COLO668 (cell line): ENCODE measurements around the gene TMEM151A.
A peak's percentile ranks its signal among the peaks of the same experiment; 100 is the strongest.
"Not testable (repeated sequence)": the region's sequence is repeated elsewhere in the genome, so short reads cannot be mapped to it uniquely, and the experiment has no call there.

Source experiments
- DNase-seq: peaks from one replicate; lab custom pipeline; 2025; ENCODE audit not compliant: unreplicated experiment; lab: John Stamatoyannopoulos, UW

TMEM151A gene

GRCh38 chr11:66267039-66267378, 24.7 kb upstream of the TMEM151A start:
- DNase-seq: no peak

GRCh38 chr11:66267379-66268243, 24.1 kb upstream of the TMEM151A start:
- DNase-seq: peak; percentile 79

GRCh38 chr11:66268244-66268951, 23.3 kb upstream of the TMEM151A start, which contains the start of gene RAB1B:
RAB1B (plus strand) TSS chr11:66268639; CDS start chr11:66268680, 41 bp downstream.
- peak; percentile 99 for DNase-seq

- DNase-seq: peak; percentile 34
Observed at GRCh38 chr11:66268952-66269905, 22.5 kb upstream of the TMEM151A start.

GRCh38 chr11:66271816-66272215, 19.9 kb upstream of the TMEM151A start:
- DNase-seq: no peak

- DNase-seq: no peak
Observed at GRCh38 chr11:66272596-66272995, 19.1 kb upstream of the TMEM151A start.

- no peak for DNase-seq
Observed at GRCh38 chr11:66274219-66274618, 17.5 kb upstream of the TMEM151A start.

- DNase-seq: no peak
Observed at GRCh38 chr11:66275396-66275795, 16.3 kb upstream of the TMEM151A start.

- DNase-seq: no peak
Observed at GRCh38 chr11:66275984-66276612, 15.6 kb upstream of the TMEM151A start.

GRCh38 chr11:66276619-66277018, 15.1 kb upstream of the TMEM151A start:
- not testable (repeated sequence) for DNase-seq

- not testable (repeated sequence) for DNase-seq
Observed at GRCh38 chr11:66277064-66277463, 14.6 kb upstream of the TMEM151A start.

- peak; percentile 74 for DNase-seq
Observed at GRCh38 chr11:66277471-66278362, 14.0 kb upstream of the TMEM151A start, which contains the start of gene CNIH2. CNIH2 (plus strand) TSS chr11:66278175; CDS start chr11:66278457, 282 bp downstream.

GRCh38 chr11:66278363-66279091, 13.2 kb upstream of the TMEM151A start:
- DNase-seq: peak; percentile 34

GRCh38 chr11:66279092-66279734, 12.5 kb upstream of the TMEM151A start:
- no peak for DNase-seq

GRCh38 chr11:66280428-66280827, 11.3 kb upstream of the TMEM151A start:
- DNase-seq: no peak

GRCh38 chr11:66281001-66281400, 10.7 kb upstream of the TMEM151A start:
- no peak for DNase-seq

GRCh38 chr11:66281776-66282467, 9.8 kb upstream of the TMEM151A start:
- no peak for DNase-seq
